Measurements from ENCODE around the gene SLC22A4.

SLC22A4 gene

GRCh38 chr5:132277256-132277655 lies 16.9 kb upstream of the SLC22A4 start:
- no peak for DNase-seq

GRCh38 chr5:132277971-132278853 lies 16.0 kb upstream of the SLC22A4 start:
- no peak for DNase-seq

GRCh38 chr5:132279801-132280200 lies 14.4 kb upstream of the SLC22A4 start:
- no peak for DNase-seq

GRCh38 chr5:132280371-132281240 lies 13.6 kb upstream of the SLC22A4 start:
- DNase-seq: no peak

GRCh38 chr5:132281856-132282614 lies 12.2 kb upstream of the SLC22A4 start:
- DNase-seq: no peak

- DNase-seq: no peak
These were observed 10.7 kb upstream of the SLC22A4 start for GRCh38 chr5:132283423-132284043.

DNA sequence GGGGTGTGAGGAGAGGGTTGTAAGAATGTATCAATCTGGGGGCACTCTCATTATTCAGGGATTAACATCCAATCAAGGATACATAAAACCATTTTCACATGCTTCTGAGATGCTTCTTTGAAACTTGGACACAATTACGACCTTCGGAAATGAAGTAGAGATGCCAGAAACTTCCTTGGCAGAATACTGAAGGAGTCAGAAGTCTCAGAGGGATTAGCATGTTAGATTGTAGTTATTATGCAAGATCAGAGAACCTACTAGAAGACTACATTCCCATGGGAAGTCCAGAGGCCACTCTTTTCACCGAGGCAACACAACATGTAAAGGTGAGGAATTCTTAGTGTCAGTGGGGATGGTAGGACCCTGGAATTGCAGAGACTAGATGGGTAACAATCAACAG lies 5.1 kb upstream of the SLC22A4 start:
- DNase-seq: no peak

- no peak for DNase-seq
These were observed 3.2 kb upstream of the SLC22A4 start for GRCh38 chr5:132291026-132291425.

DNA sequence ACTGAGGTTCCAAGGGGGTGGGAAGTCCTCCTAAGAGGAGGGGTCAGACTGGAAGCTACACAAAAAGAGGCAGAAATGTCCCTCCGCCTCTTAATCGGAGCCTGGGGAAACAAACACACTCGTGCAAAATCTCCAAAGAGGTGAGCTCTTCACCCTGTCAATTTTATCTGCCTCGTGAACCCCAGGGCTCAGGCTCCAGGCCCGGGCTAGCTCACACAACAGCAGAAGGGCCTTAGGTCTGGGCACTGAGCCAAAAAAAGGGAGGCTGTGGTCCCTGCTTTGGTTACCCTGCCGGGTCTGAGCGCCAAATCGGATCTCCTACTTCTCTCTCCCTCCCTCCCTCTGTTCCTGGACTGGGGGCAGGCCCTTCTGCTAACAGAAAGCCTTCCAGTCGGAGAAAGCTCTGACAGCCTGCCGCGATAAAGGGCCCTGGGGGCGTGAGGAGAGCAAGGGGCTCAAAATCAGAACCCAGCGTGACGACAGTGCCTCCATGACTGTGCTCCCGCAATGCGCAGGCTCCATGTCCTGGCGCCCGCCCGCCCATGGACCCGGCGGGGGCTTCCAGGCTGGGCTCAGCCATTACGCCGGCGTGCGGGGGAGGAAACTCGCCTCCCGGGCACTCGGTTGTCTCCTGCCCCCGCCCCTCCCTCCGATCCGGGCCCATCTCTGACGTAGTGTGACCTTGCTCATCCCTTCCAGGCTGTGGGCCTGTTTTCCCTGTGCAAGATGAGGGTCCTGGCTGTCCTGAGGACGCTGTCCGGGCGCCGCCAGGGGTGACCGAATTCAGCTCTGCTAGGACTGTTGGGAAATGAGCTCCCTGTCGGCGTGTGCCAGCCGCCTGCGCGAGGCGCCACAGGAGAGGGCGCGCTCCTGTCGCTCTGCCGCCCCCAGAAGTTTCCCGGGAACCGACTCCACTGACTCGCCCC lies 865 bp upstream of the SLC22A4 start:
- DNase-seq: peak; percentile 64 to 66

DNA sequence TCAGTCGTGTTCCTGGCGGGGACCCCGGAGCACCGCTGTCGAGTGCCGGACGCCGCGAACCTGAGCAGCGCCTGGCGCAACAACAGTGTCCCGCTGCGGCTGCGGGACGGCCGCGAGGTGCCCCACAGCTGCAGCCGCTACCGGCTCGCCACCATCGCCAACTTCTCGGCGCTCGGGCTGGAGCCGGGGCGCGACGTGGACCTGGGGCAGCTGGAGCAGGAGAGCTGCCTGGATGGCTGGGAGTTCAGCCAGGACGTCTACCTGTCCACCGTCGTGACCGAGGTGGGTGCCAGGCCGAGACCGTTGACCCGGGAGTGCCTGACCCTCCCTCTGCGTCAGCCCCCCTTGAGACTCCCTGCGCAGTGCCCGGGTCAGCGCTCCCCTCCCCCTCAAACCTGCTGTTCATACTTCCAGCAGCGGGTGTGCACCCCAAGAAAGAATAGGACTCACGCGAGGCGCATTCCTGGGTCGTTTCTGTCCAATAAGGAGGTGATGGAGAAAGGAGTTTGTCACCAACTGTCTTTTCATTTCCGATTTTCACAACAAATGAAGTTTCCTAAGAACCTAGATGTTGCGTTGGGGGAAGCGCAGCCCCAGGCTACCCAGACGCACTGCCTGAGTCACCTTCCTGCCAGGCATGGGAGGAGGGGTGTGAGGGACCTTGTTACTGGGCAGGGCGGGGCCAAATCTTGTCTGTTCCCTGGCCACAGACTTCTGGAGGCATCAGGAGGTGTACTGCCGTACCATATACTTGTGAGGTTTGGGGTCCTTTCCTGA lies 722 bp downstream of the SLC22A4 start:
- DNase-seq: peak; percentile 63 to 67

DNA sequence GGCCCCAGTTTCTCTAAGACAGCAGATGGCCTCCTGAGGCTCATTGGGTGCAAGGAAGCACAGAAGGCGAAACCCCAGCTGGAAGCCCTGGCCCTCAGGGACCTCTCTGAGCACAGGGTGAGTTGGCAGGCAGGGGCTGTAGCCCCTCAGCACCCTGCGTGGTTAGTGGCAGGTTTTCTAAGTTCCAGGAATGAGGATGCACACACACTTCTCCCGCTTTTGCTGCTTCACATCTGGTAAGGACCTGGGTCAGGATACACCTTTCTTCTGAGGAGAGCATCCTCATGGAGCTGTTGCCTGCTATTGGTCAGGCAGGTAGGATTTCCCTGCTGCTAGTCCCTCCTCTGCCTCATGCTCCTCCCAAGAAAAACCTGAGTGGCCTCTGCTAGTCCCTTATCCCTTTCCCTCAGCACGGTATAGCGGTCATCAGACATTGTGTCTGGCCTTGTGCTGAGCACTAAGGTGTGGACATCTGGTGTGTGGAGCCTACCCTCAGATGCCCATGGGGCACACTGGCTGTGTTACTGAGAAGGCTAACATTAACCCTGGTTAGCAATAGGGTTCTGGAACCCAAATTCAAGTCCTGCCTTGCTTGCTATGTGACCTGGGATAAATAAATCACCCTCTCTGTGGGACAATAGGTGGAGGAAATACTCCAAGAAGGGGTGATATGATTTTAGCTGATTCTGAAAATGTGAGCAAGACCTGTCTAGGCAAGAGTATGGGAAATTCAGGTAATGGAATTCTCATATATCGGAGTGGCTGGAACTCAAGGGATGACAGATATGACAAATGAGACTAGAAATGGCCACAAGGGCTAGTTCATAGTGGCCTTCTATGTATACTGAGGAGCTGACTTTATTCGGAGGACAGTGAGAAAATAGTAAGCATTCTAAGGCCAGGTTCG lies 1.6 kb downstream of the SLC22A4 start:
- DNase-seq: no peak

DNA sequence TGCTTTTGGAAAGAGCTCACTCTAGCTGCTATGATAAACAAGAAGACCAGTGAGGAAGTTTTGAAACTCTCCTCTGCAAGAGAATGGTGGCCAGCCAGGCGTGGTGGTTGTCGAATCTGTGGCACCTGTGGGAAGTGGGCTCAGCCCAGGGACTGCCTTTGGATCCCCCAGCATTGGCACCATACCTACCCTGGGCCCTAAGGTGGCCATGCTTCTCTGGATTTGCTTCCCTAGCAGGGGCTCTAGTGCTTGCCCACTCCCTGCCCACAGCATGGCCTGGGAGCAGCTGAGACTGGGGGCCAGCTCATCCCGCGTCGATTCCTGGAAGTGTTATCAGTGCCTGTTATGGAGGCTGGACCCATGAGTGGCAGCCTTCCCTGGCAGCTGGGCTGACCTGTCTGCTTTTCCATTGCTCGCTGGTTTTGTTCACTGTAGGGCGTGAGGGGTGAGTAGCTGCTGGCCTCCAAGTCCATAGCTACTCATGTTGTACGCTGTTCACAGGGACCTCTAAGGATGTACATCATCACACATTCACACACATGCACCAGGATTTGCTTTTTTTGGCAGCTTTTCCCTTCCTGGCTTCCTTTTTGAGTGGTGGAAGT lies 2.3 kb downstream of the SLC22A4 start:
- no peak for DNase-seq

GRCh38 chr5:132297211-132297940 lies 3.2 kb downstream of the SLC22A4 start:
- no peak for DNase-seq

GRCh38 chr5:132298298-132299212 lies 4.4 kb downstream of the SLC22A4 start:
- no peak for DNase-seq

DNA sequence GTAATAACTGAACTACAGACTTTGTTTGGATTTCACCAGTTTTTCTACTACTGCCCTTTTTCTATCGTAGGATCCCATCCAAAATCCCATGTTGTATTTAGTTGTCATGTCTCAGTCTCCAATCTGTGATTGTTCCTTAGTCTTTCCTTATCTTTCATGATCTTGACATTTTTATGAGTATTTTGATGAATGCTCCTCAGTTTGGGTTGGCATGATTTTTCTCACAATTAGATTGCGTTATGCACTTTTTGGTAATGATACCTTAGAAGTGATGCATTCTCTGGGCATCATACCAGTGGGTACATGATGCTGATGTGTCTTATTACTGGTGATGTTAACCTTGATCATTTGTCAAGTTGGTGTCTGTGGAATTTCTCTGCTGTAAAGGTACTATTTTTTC lies 5.7 kb downstream of the SLC22A4 start:
- DNase-seq: no peak

DNA sequence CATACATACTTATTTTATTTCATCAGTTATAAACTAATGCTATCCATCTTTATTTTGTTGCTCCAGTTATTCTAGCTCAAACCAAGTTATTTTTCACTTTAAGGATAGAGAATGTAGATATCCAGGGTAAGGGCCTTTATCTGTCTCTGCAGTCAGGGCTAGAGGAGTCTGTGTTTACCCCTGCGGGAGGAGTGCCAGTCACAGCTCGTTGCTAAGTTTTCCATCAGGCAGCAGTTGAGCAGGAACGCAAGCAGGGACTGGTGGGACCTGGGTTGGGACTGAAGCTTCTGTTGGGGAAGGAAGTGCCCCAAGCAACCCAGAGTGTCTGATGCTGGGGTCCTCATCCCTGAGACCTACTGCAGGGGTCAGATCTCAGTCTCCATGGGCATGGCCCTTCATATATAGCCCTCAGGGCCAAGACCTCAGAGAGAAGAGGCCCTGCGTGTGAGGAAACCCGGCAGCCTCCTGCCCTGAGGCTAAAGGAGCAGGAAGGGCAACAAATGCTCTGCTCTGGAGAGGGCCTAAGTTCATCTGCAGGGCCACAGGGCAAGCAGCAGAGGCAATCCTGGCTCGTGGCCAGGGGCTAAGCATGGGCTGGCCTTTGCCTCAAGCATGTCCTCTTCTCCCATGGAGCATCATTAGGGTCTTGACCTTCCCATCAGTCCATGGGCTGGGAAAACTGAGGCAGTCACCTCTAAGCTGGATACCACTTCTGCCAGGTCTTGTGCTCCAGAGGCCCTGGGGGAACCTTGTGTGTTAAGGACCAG lies 6.6 kb downstream of the SLC22A4 start:
- no peak for DNase-seq
